Left lung (tissue), 10 donors: ENCODE data around the gene ITPR2. TPM values are rescaled to one million over a fixed set of nuclear protein-coding genes. Genes with fewer than 3 reads are reported as not detected.

Experiments
- ATAC-seq: fragments of 200-7000 bp; cut with Tn5 transposase; one replicate; pipeline ENCODE4 v1.9.1; 2020; ENCODE audit warnings: moderate library complexity
- DNase-seq, 4 donors: peaks; one replicate each; pipeline ENCODE4 v3.0.0-alpha.2; 2013 to 2020
- H3K27ac ChIP-seq, 2 donors: fragments of 200-600 bp; sonication (generic) in 1 of 2; one replicate each; pipeline versions ENCODE4 v1.5.0 to v1.8.0; 2020 to 2021
- H3K27me3 ChIP-seq, 2 donors: fragments of 200-600 bp; sonication (generic) in 1 of 2; one replicate each; pipeline versions ENCODE4 v1.5.0 to v1.8.0; 2020 to 2021
- H3K36me3 ChIP-seq, 2 donors: fragments of 200-600 bp; sonication (generic) in 1 of 2; one replicate each; pipeline versions ENCODE4 v1.5.0 to v1.8.0; 2020 to 2021
- H3K4me1 ChIP-seq, 2 donors: fragments of 200-600 bp; one replicate each; pipeline ENCODE4 v1.8.0; 2021
- H3K4me3 ChIP-seq, 2 donors: fragments of 200-600 bp; sonication (generic) in 1 of 2; one replicate each; pipeline versions ENCODE4 v1.5.0 to v1.8.0; 2020 to 2021; ENCODE audit warnings: mild to moderate bottlenecking in 1 of 2
- H3K9me3 ChIP-seq, 2 donors: fragments of 200-600 bp; sonication (generic) in 1 of 2; one replicate each; pipeline versions ENCODE4 v1.5.0 to v1.8.0; 2020 to 2021
- CTCF ChIP-seq, 2 donors: fragments of 200-600 bp; sonication (generic) in 1 of 2; IDR thresholded peaks; one replicate each; pipeline versions ENCODE4 v1.5.0 to v1.8.0; 2021; ENCODE audit warnings: antibody characterized with exemption in 2 of 2
- intact Hi-C, 2 donors: fragments of 100-400 bp; cut with DNase I; formaldehyde crosslinking; loops; one replicate each; pipeline versions ENCODE4 v1.11.2 to v1.14.2; 2022
- polyA plus RNA-seq, 6 donors: library from polyadenylated mRNA; unstranded; fragments of 120-200 nt; gene quantifications; one replicate each; pipeline ENCODE4 v1.2.1, GENCODE V29; 2013; ENCODE audit not compliant: insufficient read length in 6 of 6
- total RNA-seq, 2 donors: library from RNA; stranded (reverse); fragmentation: NEBNext Ultra II Directional; extraction: Animal tissue kit (Norgen Biotek cat#: 25700); gene quantifications; one replicate each; pipeline ENCODE4 v1.2.1, GENCODE V29; 2021
- donor health status: DM: no; HTN: yes; CAD: no.
- donor health status: DM: no; HTN: no; CAD: no.

Gene ITPR2
- total and polyA plus RNA-seq, 8 donors = 5.5 to 67.8 (median 7.5) TPM

DNA sequence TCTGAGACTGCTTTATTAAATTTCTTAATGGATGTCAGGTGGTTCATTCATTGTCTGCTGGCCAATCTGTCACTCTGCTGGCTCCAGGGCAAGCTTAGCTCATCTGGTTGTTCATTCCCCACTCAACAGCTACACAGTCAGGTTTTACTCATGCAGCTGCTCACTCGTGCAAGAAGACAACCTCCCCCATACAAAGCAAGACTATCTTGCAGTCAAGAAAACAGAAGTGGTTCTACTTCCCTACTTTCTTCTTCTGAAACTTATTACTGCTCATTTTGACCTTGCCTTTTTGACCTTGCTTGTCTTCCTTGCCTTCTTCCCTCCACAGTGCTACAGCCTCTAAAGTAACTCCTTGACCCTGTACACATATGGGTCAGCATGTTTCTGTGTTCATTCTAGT is 359.7 kb downstream of the ITPR2 start:
- no peak for TF ChIP-seq CTCF (IDR thresholded peaks at IDR 0.05)
- intact Hi-C loops = no loop called here
- peaks cover 0 to 14% of the 10 kb centered on the region in 2 donors for H3K36me3 ChIP-seq
- DNase-seq (no peak), ATAC-seq (peak; percentile 72)
- no peaks in the 10 kb centered on the region for H3K9me3 ChIP-seq
- peak overlapping the region in 1 of 2 donors; percentile 86 for H3K27ac ChIP-seq
- no peak overlapping the region for H3K4me3 ChIP-seq
- H3K4me1 ChIP-seq = peaks cover 0 to 35% of the 10 kb centered on the region in 2 donors
- H3K27me3 ChIP-seq = no peaks in the 10 kb centered on the region

- TF ChIP-seq CTCF (IDR thresholded peaks at IDR 0.05) = no peak
- peaks cover 0 to 11% of the 10 kb centered on the region in 2 donors for H3K36me3 ChIP-seq
- no peaks in the 10 kb centered on the region for H3K9me3 ChIP-seq
- peak in 1 of 4 donors; percentile 37 for DNase-seq
- intact Hi-C loops = no loop called here
- H3K4me1 ChIP-seq = peaks cover 0 to 35% of the 10 kb centered on the region in 2 donors
- peak overlapping the region in 1 of 2 donors; percentile 86 for H3K27ac ChIP-seq
- H3K4me3 ChIP-seq = no peak overlapping the region
- peak; percentile 74 for ATAC-seq
- no peaks in the 10 kb centered on the region for H3K27me3 ChIP-seq
These were observed 361.4 kb downstream of the ITPR2 start for GRCh38 chr12:26471560-26471959.

GRCh38 chr12:26469421-26470180 is 363.4 kb downstream of the ITPR2 start:
- TF ChIP-seq CTCF (IDR thresholded peaks at IDR 0.05) = no peak
- intact Hi-C loops = no loop called here
- DNase-seq (no peak), ATAC-seq (no peak)
- Histone ChIP-seq H3K36me3 (peaks cover 0 to under 1% of the 10 kb centered on the region in 2 donors), H3K4me3 (no peak overlapping the region), H3K27me3 (no peaks in the 10 kb centered on the region), H3K27ac (peak overlapping the region in 1 of 2 donors; percentile 86), H3K4me1 (peaks cover 0 to 35% of the 10 kb centered on the region in 2 donors), H3K9me3 (no peaks in the 10 kb centered on the region)

- intact Hi-C loops = no loop called here
- H3K27me3 ChIP-seq = no peaks in the 10 kb centered on the region
- DNase-seq = no peak
- H3K4me3 ChIP-seq = no peak overlapping the region
- H3K36me3 ChIP-seq = peaks cover 0 to 5% of the 10 kb centered on the region in 2 donors
- no peak overlapping the region for H3K27ac ChIP-seq
- ATAC-seq = no peak
- no peaks in the 10 kb centered on the region for H3K9me3 ChIP-seq
- peaks cover 0 to 20% of the 10 kb centered on the region in 2 donors for H3K4me1 ChIP-seq
- TF ChIP-seq CTCF (IDR thresholded peaks at IDR 0.05) = no peak
These were observed 365.6 kb downstream of the ITPR2 start for GRCh38 chr12:26467351-26467750.

DNA sequence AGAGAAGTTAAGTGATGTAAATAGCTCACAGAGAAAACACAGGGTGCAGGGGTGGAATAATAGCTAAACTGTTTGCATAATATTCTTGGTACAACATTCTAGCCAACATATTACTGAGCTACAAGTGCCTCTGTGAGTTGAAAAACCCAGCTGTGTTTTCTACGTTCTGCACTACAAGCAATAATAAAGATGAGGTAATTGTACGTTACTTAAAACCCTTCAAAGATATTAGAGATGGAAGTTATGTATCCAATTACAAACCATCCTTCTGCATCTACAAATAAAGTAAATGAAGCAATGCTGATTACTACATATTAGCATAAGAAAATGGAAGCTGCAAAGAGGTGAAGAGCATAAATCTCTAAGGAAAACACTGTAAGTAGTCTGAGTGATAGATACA is 366.3 kb downstream of the ITPR2 start:
- Histone ChIP-seq H3K4me1 (peaks cover 0 to 14% of the 10 kb centered on the region in 2 donors), H3K36me3 (peaks cover 0 to 5% of the 10 kb centered on the region in 2 donors), H3K27me3 (no peaks in the 10 kb centered on the region), H3K4me3 (no peak overlapping the region), H3K27ac (no peak overlapping the region), H3K9me3 (no peaks in the 10 kb centered on the region)
- intact Hi-C loops = no loop called here
- DNase-seq (peak in 1 of 4 donors; percentile 21), ATAC-seq (no peak)
- TF ChIP-seq CTCF (IDR thresholded peaks at IDR 0.05) = no peak
